Hepatocyte (in vitro differentiated cells): Measurements from ENCODE around the gene SLC6A12. TPM values are rescaled to one million over a fixed set of nuclear protein-coding genes. Genes with fewer than 3 reads are reported as not detected.

Experiments
- DNase-seq: peaks from one replicate; pipeline ENCODE4 v3.0.0-alpha.2; 2016; ENCODE audit warnings: low spot score
- H2AFZ ChIP-seq: fragments of 200-600 bp; sonication (generic); 2 replicates; pipeline ENCODE4 v1.6.0; 2016; ENCODE audit warnings: antibody characterized with exemption, mild to moderate bottlenecking
- H3K27ac ChIP-seq: fragments of 200-600 bp; sonication (generic); 2 replicates; pipeline ENCODE4 v1.5.1; 2016; ENCODE audit warnings: mild to moderate bottlenecking
- H3K27me3 ChIP-seq: fragments of 200-600 bp; sonication (generic); 2 replicates; pipeline ENCODE4 v1.6.1; 2016
- H3K36me3 ChIP-seq: fragments of 200-600 bp; sonication (generic); replicated peaks from 2 replicates; pipeline ENCODE4 v1.5.1; 2016; ENCODE audit warnings: low read depth; ENCODE audit not compliant: insufficient read depth
- H3K4me1 ChIP-seq: fragments of 200-600 bp; sonication (generic); 2 replicates; pipeline ENCODE4 v1.5.1; 2016; ENCODE audit warnings: mild to moderate bottlenecking, moderate library complexity; ENCODE audit not compliant: insufficient read depth
- H3K4me2 ChIP-seq: fragments of 200-600 bp; sonication (generic); 2 replicates; pipeline ENCODE4 v1.6.0; 2016
- H3K4me3 ChIP-seq: fragments of 200-600 bp; sonication (generic); 2 replicates; pipeline ENCODE4 v1.5.1; 2016; ENCODE audit warnings: mild to moderate bottlenecking
- H3K79me2 ChIP-seq: fragments of 200-600 bp; sonication (generic); 2 replicates; pipeline ENCODE4 v1.6.0; 2017; ENCODE audit warnings: mild to moderate bottlenecking
- H3K9me2 ChIP-seq: fragments of 200-600 bp; sonication (generic); replicated peaks from 2 replicates; pipeline ENCODE4 v1.6.0; 2017; ENCODE audit warnings: mild to moderate bottlenecking; ENCODE audit not compliant: insufficient read depth
- H3K9me3 ChIP-seq: fragments of 200-600 bp; sonication (generic); 2 replicates; pipeline ENCODE4 v1.5.1; 2016; ENCODE audit warnings: low read depth, mild to moderate bottlenecking
- H4K20me1 ChIP-seq: fragments of 200-600 bp; sonication (generic); 2 replicates; pipeline ENCODE4 v1.6.0; 2016; ENCODE audit warnings: mild to moderate bottlenecking; ENCODE audit not compliant: insufficient read depth, poor library complexity, severe bottlenecking
- EZH2 ChIP-seq: fragments of 200-600 bp; sonication (generic); IDR thresholded peaks from 2 replicates; pipeline ENCODE4 v1.6.1; 2016; ENCODE audit warnings: antibody characterized with exemption, mild to moderate bottlenecking, borderline replicate concordance
- EZH2phosphoT487 ChIP-seq: fragments of 200-600 bp; sonication (generic); IDR thresholded peaks from one replicate; pipeline ENCODE4 v1.6.1; 2018; ENCODE audit warnings: antibody characterized with exemption, mild to moderate bottlenecking, low read depth, moderate library complexity; ENCODE audit not compliant: unreplicated experiment, severe bottlenecking
- WGBS: methylation state at CpG from one replicate; pipeline ENCODE4 v1.1.6; 2016; ENCODE audit warnings: low lambda C conversion rate; ENCODE audit errors: missing lambda C conversion rate; 5-methylcytosine and 5-hydroxymethylcytosine counted together
- polyA plus RNA-seq: library from polyadenylated mRNA; unstranded; fragments of >200 nt; fragmentation: Nextera tagmentation; extraction: Ambion mirVana; gene quantifications from 2 replicates; pipeline ENCODE4 v1.2.1, GENCODE V29; 2016
- total RNA-seq: library from RNA; depleted of rRNA; stranded (reverse); fragments of >200 nt; gene quantifications from 2 replicates; pipeline ENCODE4 v1.2.3, GENCODE V29; 2014
- TF ChIP-seq, protein P1 (sequence below): fragments of 200-600 bp; sonication (generic); IDR thresholded peaks from 2 replicates; pipeline ENCODE4 v1.5.1; 2016; ENCODE audit warnings: antibody characterized with exemption, mild to moderate bottlenecking; ENCODE audit not compliant: poor library complexity

Gene SLC6A12
- total and polyA plus RNA-seq, 2 experiments from 2014 or later: 6.1 to 7.9 TPM

- no peaks in the 10 kb centered on the region for H3K4me1 ChIP-seq
- H4K20me1 ChIP-seq: no peaks in the 10 kb centered on the region
- H3K9me3 ChIP-seq: no peaks in the 10 kb centered on the region
- H3K27me3 ChIP-seq: no peaks in the 10 kb centered on the region
- no peaks in the 10 kb centered on the region for H3K79me2 ChIP-seq
- no peaks in the 10 kb centered on the region for H3K36me3 ChIP-seq
- H3K4me2 ChIP-seq: no peak overlapping the region
- no peak for TF ChIP-seq EZH2phosphoT487
- TF ChIP-seq EZH2: no peak
- TF ChIP-seq, protein P1, sequence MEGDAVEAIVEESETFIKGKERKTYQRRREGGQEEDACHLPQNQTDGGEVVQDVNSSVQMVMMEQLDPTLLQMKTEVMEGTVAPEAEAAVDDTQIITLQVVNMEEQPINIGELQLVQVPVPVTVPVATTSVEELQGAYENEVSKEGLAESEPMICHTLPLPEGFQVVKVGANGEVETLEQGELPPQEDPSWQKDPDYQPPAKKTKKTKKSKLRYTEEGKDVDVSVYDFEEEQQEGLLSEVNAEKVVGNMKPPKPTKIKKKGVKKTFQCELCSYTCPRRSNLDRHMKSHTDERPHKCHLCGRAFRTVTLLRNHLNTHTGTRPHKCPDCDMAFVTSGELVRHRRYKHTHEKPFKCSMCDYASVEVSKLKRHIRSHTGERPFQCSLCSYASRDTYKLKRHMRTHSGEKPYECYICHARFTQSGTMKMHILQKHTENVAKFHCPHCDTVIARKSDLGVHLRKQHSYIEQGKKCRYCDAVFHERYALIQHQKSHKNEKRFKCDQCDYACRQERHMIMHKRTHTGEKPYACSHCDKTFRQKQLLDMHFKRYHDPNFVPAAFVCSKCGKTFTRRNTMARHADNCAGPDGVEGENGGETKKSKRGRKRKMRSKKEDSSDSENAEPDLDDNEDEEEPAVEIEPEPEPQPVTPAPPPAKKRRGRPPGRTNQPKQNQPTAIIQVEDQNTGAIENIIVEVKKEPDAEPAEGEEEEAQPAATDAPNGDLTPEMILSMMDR: no peak
- H3K4me3 ChIP-seq: no peak overlapping the region
- H3K9me2 ChIP-seq: no peaks in the 10 kb centered on the region
- DNase-seq: no peak
- H3K27ac ChIP-seq: no peak overlapping the region
- H2AFZ ChIP-seq: no peak overlapping the region
- 93% methylated on average over 5 of the region's 5 CpGs for WGBS
Observed at GRCh38 chr12:179885-180284, 34.1 kb downstream of the SLC6A12 start.

DNA sequence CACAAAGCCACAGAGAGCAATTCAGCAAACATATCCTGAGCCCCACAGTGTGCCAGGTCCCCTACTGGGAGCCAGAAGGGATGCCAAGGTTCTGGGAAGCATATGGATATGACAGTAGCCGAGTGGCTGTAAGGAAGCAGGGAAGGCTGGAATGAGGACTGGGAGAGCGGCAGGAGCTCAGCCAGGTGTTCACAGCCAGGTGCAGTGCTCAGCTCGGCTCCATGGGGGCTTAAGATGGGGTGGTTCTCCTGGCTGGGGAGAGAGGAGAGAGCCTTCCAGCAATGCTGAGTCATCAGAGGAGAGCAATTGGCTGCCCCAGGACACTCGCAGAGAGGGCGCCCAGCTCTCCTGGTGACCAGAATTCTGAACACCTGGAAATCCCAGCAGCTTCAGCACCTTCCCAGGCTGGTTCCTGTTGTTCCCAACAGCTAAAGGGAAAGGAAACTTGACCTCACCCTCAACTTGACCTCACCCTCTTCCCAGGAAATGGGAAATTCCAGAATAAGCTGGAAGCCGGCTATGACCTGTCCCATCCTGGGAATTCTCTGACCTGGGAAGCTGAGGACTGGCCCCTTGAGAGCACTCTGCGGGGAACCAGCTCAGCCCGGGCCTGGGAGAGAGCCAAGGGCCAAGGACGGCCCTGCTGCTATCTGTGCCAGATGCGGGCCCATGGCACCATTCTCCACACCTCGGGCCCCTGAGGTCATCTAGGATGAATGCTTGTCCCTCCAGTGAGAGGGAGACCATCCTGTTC is 34.6 kb downstream of the SLC6A12 start:
- DNase-seq: no peak
- Histone ChIP-seq H2AFZ (no peak overlapping the region), H3K27me3 (no peaks in the 10 kb centered on the region), H3K79me2 (no peaks in the 10 kb centered on the region), H3K9me3 (no peaks in the 10 kb centered on the region), H4K20me1 (no peaks in the 10 kb centered on the region), H3K4me3 (no peak overlapping the region), H3K4me2 (no peak overlapping the region), H3K4me1 (no peaks in the 10 kb centered on the region), H3K27ac (no peak overlapping the region), H3K9me2 (no peaks in the 10 kb centered on the region), H3K36me3 (no peaks in the 10 kb centered on the region)
- TF ChIP-seq, protein P1: no peak
- no peak for TF ChIP-seq EZH2phosphoT487
- TF ChIP-seq EZH2: no peak
- 84% methylated on average over 11 of the region's 11 CpGs for WGBS

DNA sequence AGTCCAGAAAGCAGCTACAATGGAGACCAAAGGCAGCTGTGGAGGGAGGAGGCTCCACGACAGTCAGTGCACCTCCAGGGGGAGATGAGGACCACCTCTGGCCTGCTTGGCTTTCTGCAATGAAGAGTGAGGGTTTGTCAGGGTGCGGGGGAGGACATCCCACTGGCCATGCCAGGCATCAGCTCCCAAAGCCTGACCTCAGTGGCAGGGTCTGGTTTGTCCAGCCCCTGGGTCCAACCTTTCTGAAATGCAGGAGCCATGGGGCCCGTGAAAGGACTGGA is 35.2 kb downstream of the SLC6A12 start:
- no peak for DNase-seq
- no peaks in the 10 kb centered on the region for H3K27me3 ChIP-seq
- no peaks in the 10 kb centered on the region for H3K36me3 ChIP-seq
- H3K9me2 ChIP-seq: no peaks in the 10 kb centered on the region
- no peaks in the 10 kb centered on the region for H3K9me3 ChIP-seq
- no peaks in the 10 kb centered on the region for H3K4me1 ChIP-seq
- no peak overlapping the region for H3K27ac ChIP-seq
- WGBS: 83% methylated on average over 3 of the region's 3 CpGs
- H4K20me1 ChIP-seq: no peaks in the 10 kb centered on the region
- TF ChIP-seq EZH2: no peak
- no peak for TF ChIP-seq EZH2phosphoT487
- TF ChIP-seq, protein P1: no peak
- no peak overlapping the region for H3K4me2 ChIP-seq
- no peaks in the 10 kb centered on the region for H3K79me2 ChIP-seq
- no peak overlapping the region for H2AFZ ChIP-seq
- H3K4me3 ChIP-seq: no peak overlapping the region
